ENCODE measurements around the gene PPFIA2. TPM values are rescaled to one million over a fixed set of nuclear protein-coding genes. Genes with fewer than 3 reads are reported as not detected.
A peak's percentile ranks its signal among the peaks of the same experiment; 100 is the strongest.

Gene PPFIA2
- total RNA-seq, 2 donors from 2014 or later = 23.0 to 51.1 TPM

GRCh38 chr12:81252228-81252627 lies 506.9 kb downstream of the PPFIA2 start:
- DNase-seq (ENCODE audit: low spot score) (no peak), ATAC-seq (ENCODE audit: insufficient number of reproducible peaks, low FRiP score, low read depth) (no peak)
- no peaks in the 10 kb centered on the region for H3K9me3 ChIP-seq
- no peaks in the 10 kb centered on the region for H3K27me3 ChIP-seq (replicated peaks; ENCODE audit: insufficient read depth)
- H3K4me3 ChIP-seq = no peak overlapping the region
- TF ChIP-seq CTCF (IDR thresholded peaks at IDR 0.05) = no peak
- H3K4me1 ChIP-seq (ENCODE audit: control insufficient read depth in 1 of 2, low read depth in 2 of 2) = no peaks in the 10 kb centered on the region
- peaks cover 3% of the 10 kb centered on the region for H3K36me3 ChIP-seq
- H3K27ac ChIP-seq = no peak overlapping the region

GRCh38 chr12:81249976-81250375 lies 509.2 kb downstream of the PPFIA2 start:
- H3K36me3 ChIP-seq = peaks cover 3% of the 10 kb centered on the region
- TF ChIP-seq CTCF (IDR thresholded peaks at IDR 0.05) = no peak
- peaks cover 0 to 14% of the 10 kb centered on the region in 2 donors for H3K4me1 ChIP-seq (ENCODE audit: control insufficient read depth in 1 of 2, low read depth in 2 of 2)
- DNase-seq (ENCODE audit: low spot score) (no peak), ATAC-seq (ENCODE audit: insufficient number of reproducible peaks, low FRiP score, low read depth) (no peak)
- H3K27ac ChIP-seq = no peak overlapping the region
- H3K4me3 ChIP-seq = no peak overlapping the region
- H3K9me3 ChIP-seq = no peaks in the 10 kb centered on the region
- no peaks in the 10 kb centered on the region for H3K27me3 ChIP-seq (replicated peaks; ENCODE audit: insufficient read depth)

GRCh38 chr12:81245907-81246570 lies 513.1 kb downstream of the PPFIA2 start:
- H3K9me3 ChIP-seq = no peaks in the 10 kb centered on the region
- no peaks in the 10 kb centered on the region for H3K36me3 ChIP-seq
- H3K4me1 ChIP-seq (ENCODE audit: control insufficient read depth in 1 of 2, low read depth in 2 of 2) = peaks cover 0 to 15% of the 10 kb centered on the region in 2 donors
- no peak overlapping the region for H3K4me3 ChIP-seq
- no peak for TF ChIP-seq CTCF (IDR thresholded peaks at IDR 0.05)
- H3K27me3 ChIP-seq (replicated peaks; ENCODE audit: insufficient read depth) = no peaks in the 10 kb centered on the region
- peak overlapping the region in 1 of 2 donors; percentile 5 for H3K27ac ChIP-seq
- no peak for ATAC-seq (ENCODE audit: insufficient number of reproducible peaks, low FRiP score, low read depth)
- no peak for DNase-seq (ENCODE audit: low spot score)

GRCh38 chr12:81245458-81245857 lies 513.7 kb downstream of the PPFIA2 start:
- no peaks in the 10 kb centered on the region for H3K36me3 ChIP-seq
- peaks cover 0 to 15% of the 10 kb centered on the region in 2 donors for H3K4me1 ChIP-seq (ENCODE audit: control insufficient read depth in 1 of 2, low read depth in 2 of 2)
- DNase-seq (ENCODE audit: low spot score) = no peak
- peak overlapping the region in 1 of 2 donors; percentile 5 for H3K27ac ChIP-seq
- H3K9me3 ChIP-seq = no peaks in the 10 kb centered on the region
- no peaks in the 10 kb centered on the region for H3K27me3 ChIP-seq (replicated peaks; ENCODE audit: insufficient read depth)
- no peak overlapping the region for H3K4me3 ChIP-seq
- ATAC-seq (ENCODE audit: insufficient number of reproducible peaks, low FRiP score, low read depth) = no peak
- no peak for TF ChIP-seq CTCF (IDR thresholded peaks at IDR 0.05)

GRCh38 chr12:81231574-81232368 lies 527.4 kb downstream of the PPFIA2 start:
- no peaks in the 10 kb centered on the region for H3K4me1 ChIP-seq (ENCODE audit: control insufficient read depth in 1 of 2, low read depth in 2 of 2)
- DNase-seq (ENCODE audit: low spot score) = no peak
- ATAC-seq (ENCODE audit: insufficient number of reproducible peaks, low FRiP score, low read depth) = no peak
- no peaks in the 10 kb centered on the region for H3K36me3 ChIP-seq
- no peak overlapping the region for H3K4me3 ChIP-seq
- no peaks in the 10 kb centered on the region for H3K27me3 ChIP-seq (replicated peaks; ENCODE audit: insufficient read depth)
- H3K27ac ChIP-seq = no peak overlapping the region
- no peaks in the 10 kb centered on the region for H3K9me3 ChIP-seq
- no peak for TF ChIP-seq CTCF (IDR thresholded peaks at IDR 0.05)
